HepG2 (cell line): ENCODE results near the gene CPEB4. TPM values are rescaled to one million over a fixed set of nuclear protein-coding genes. Genes with fewer than 3 reads are reported as not detected.

Experiments used
- ATAC-seq: fragments of 200-7000 bp; cut with Tn5 transposase; 3 replicates; pipeline ENCODE4 v1.9.1; 2020; ENCODE audit warnings: mild to moderate bottlenecking, moderate library complexity
- BruUV-seq: library from RNA; stranded (reverse); fragments of 400-500 nt; replicated peaks from 2 replicates; lab custom pipeline; 2021; lab: Mats Ljungman, UMichigan
- CTCF ChIA-PET: fragments of 300-600 bp; formaldehyde crosslinking; extraction: SDS; loops from one replicate; lab custom pipeline; 2021; ENCODE audit warnings: low total read pairs, inconsistent platforms, low intra/inter-chr PET ratio; lab: Yijun Ruan, JAX
- POLR2A ChIA-PET: fragments of 350-600 bp; sonication (Branson Sonifier 250); formaldehyde crosslinking; loops from one replicate; lab custom pipeline; 2020; ENCODE audit warnings: antibody characterized with exemption, inconsistent platforms; lab: Yijun Ruan, JAX
- DNase-seq: peaks from one replicate; pipeline ENCODE4 v3.0.0-alpha.2; 2015; ENCODE audit warnings: low spot score
- FAIRE-seq: peaks from 3 replicates; lab custom pipeline; 2011; peaks lifted over from hg19 to GRCh38; lab: Jason Lieb, UNC
- H2AFZ ChIP-seq: one replicate; pipeline ENCODE4 v1.6.1; 2011; ENCODE audit warnings: low read length, inconsistent platforms
- H3K27ac ChIP-seq: fragments of 300-600 bp; 3 replicates; pipeline ENCODE4 v1.8.0; 2011; ENCODE audit warnings: mixed run types, mild to moderate bottlenecking, mixed read lengths, low read length, inconsistent platforms; ENCODE audit not compliant: insufficient read depth; ENCODE audit errors: extremely low read length
- H3K27me3 ChIP-seq, 2 experiments: fragments of 200-600 bp in 1 of 2; 2 replicates in 1 of 2; 3 replicates in 1 of 2; pipeline versions ENCODE4 v1.6.0 to v1.8.0; 2011; ENCODE audit warnings: low read length in 2 of 2, mild to moderate bottlenecking in 2 of 2, moderate library complexity in 2 of 2, inconsistent platforms in 1 of 2; ENCODE audit not compliant: insufficient read depth in 2 of 2, control insufficient read depth in 1 of 2
- H3K36me3 ChIP-seq, 2 experiments: fragments of 200-600 bp in 1 of 2; replicated peaks in 1 of 2; 2 replicates in 1 of 2; 3 replicates in 1 of 2; pipeline versions ENCODE4 v1.5.1 to v1.8.0; 2011; ENCODE audit warnings: low read length in 2 of 2, inconsistent platforms in 1 of 2; ENCODE audit not compliant: insufficient read depth in 2 of 2, control insufficient read depth in 1 of 2
- H3K4me1 ChIP-seq: 2 replicates; pipeline ENCODE4 v1.5.1; 2012; ENCODE audit warnings: low read length, inconsistent platforms; ENCODE audit not compliant: insufficient read depth
- H3K4me2 ChIP-seq: 2 replicates; pipeline ENCODE4 v1.6.0; 2011; ENCODE audit warnings: low read depth, low read length, inconsistent platforms
- H3K4me3 ChIP-seq, 3 experiments: fragments of 200-600 bp in 1 of 3; sonication (generic), shearing (Covaris generic) in 1 of 3; replicated peaks in 1 of 3; 2 replicates each; pipeline ENCODE4 v1.5.1; 2011 to 2016; ENCODE audit warnings: low read length in 3 of 3, inconsistent platforms in 2 of 3, low read depth in 2 of 3, mild to moderate bottlenecking in 2 of 3, control low read depth in 1 of 3, mixed read lengths in 1 of 3; ENCODE audit not compliant: insufficient read depth in 1 of 3
- H3K79me2 ChIP-seq: one replicate; pipeline ENCODE4 v1.6.1; 2011; ENCODE audit warnings: low read length, inconsistent platforms; ENCODE audit not compliant: insufficient read depth
- H3K9ac ChIP-seq: 2 replicates; pipeline ENCODE4 v1.6.0; 2011; ENCODE audit warnings: mild to moderate bottlenecking, low read depth, low read length, inconsistent platforms; ENCODE audit not compliant: insufficient read depth
- H3K9me3 ChIP-seq: 2 replicates; pipeline ENCODE4 v1.5.1; 2012; ENCODE audit warnings: mild to moderate bottlenecking, low read length
- H4K20me1 ChIP-seq: 2 replicates; pipeline ENCODE4 v1.6.0; 2011; ENCODE audit warnings: inconsistent platforms, mild to moderate bottlenecking, low read length, moderate library complexity; ENCODE audit not compliant: insufficient read depth
- CREB1 ChIP-seq, 2 experiments: fragments of 450-650 bp in 1 of 2; IDR thresholded peaks; 2 replicates each; pipeline ENCODE4 v1.6.1; 2016 to 2017; ENCODE audit warnings: control low read depth in 1 of 2, mild to moderate bottlenecking in 1 of 2, missing compliant biosample characterization in 1 of 2, missing genetic modification characterization in 1 of 2
- FOXC1 ChIP-seq: sonication (generic); formaldehyde crosslinking; IDR thresholded peaks from 2 replicates; pipeline ENCODE4 v1.8.0; 2022; ENCODE audit warnings: mild to moderate bottlenecking, missing genetic modification reagents, borderline replicate concordance
- GFI1 ChIP-seq: sonication (generic); formaldehyde crosslinking; IDR thresholded peaks from 2 replicates; pipeline ENCODE4 v1.5.0; 2020; ENCODE audit warnings: missing genetic modification reagents, mild to moderate bottlenecking, borderline replicate concordance
- NAIF1 ChIP-seq: sonication (generic); formaldehyde crosslinking; IDR thresholded peaks from 2 replicates; pipeline ENCODE4 v1.5.0; 2020; ENCODE audit warnings: mild to moderate bottlenecking, missing genetic modification reagents, borderline replicate concordance
- NCOA1 ChIP-seq: sonication (generic); formaldehyde crosslinking; IDR thresholded peaks from 2 replicates; pipeline ENCODE4 v1.9.0; 2021; ENCODE audit warnings: missing genetic modification reagents
- RXRB ChIP-seq: IDR thresholded peaks from 2 replicates; pipeline ENCODE4 v1.6.1; 2016; ENCODE audit warnings: borderline replicate concordance, missing genetic modification reagents, missing compliant biosample characterization
- TBL1XR1 ChIP-seq: fragments of 150-350 bp; IDR thresholded peaks from 2 replicates; pipeline ENCODE4 v1.6.1; 2014; ENCODE audit warnings: borderline replicate concordance, low read length; ENCODE audit not compliant: partially characterized antibody
- TEAD2 ChIP-seq: sonication (generic); formaldehyde crosslinking; IDR thresholded peaks from 2 replicates; pipeline ENCODE4 v1.9.0; 2021; ENCODE audit warnings: missing genetic modification reagents
- ZKSCAN1 ChIP-seq: fragments of 150-350 bp; IDR thresholded peaks from 2 replicates; pipeline ENCODE4 v1.6.1; 2014; ENCODE audit warnings: low read length
- ZKSCAN5 ChIP-seq: sonication (generic); formaldehyde crosslinking; IDR thresholded peaks from 2 replicates; pipeline ENCODE4 v1.5.1; 2020; ENCODE audit warnings: mild to moderate bottlenecking, missing genetic modification reagents
- ZKSCAN8 ChIP-seq: IDR thresholded peaks from 2 replicates; pipeline ENCODE4 v1.6.1; 2016; ENCODE audit warnings: borderline replicate concordance, missing genetic modification reagents, missing compliant biosample characterization
- WGBS: methylation state at CpG from one replicate; pipeline ENCODE4 v1.1.6; 2017; ENCODE audit warnings: low lambda C conversion rate; 5-methylcytosine and 5-hydroxymethylcytosine counted together
- in situ Hi-C: cut with HindIII; loops from 2 replicates; pipeline ENCODE4 v1.10.0; 2017; ENCODE audit warnings: low pct_unique_long_range_greater_than_20kb; ENCODE audit not compliant: extremely low pct_ligation_motif_present
- intact Hi-C: fragments of 100-400 bp; cut with micrococcal nuclease; formaldehyde crosslinking; loops from one replicate; pipeline ENCODE4 v1.10.0; 2022; ENCODE audit not compliant: unreplicated experiment
- polyA plus RNA-seq, 8 experiments: library from polyadenylated mRNA; depleted of rRNA in 3 of 8; stranded (reverse) in 7 of 8; unstranded in 1 of 8; fragments of >200 nt; fragmentation: Illumina TruSeq in 4 of 8; extraction: Trizol in 4 of 8; gene quantifications; 2 replicates each; pipeline versions ENCODE4 v1.2.1 to v1.2.3, GENCODE V29; 2011 to 2016; ENCODE audit warnings: low read depth in 4 of 8, missing spikeins in 1 of 8, mixed read lengths in 1 of 8; ENCODE audit not compliant: insufficient read depth in 1 of 8
- total RNA-seq, 5 experiments: library from RNA; depleted of rRNA; stranded (reverse); fragments of >200 nt; fragmentation: Illumina TruSeq; extraction: Trizol; gene quantifications; 2 replicates each; pipeline ENCODE4 v1.2.3, GENCODE V29; 2016; ENCODE audit warnings: low read depth in 1 of 5
- TF ChIP-seq, protein P1 (sequence below): sonication (generic); formaldehyde crosslinking; IDR thresholded peaks from 2 replicates; pipeline ENCODE4 v1.4.0; 2020; ENCODE audit warnings: missing genetic modification reagents
- TF ChIP-seq, protein P2 (sequence below): sonication (generic); formaldehyde crosslinking; IDR thresholded peaks from 2 replicates; pipeline ENCODE4 v1.4.0; 2020; ENCODE audit warnings: missing genetic modification reagents
- TF ChIP-seq, protein P3 (sequence below): sonication (generic); formaldehyde crosslinking; conservative IDR thresholded peaks from 2 replicates; pipeline ENCODE4 v1.4.0; 2020; ENCODE audit warnings: missing genetic modification reagents

The CPEB4 gene
- total and polyA plus RNA-seq, 2 of the 13 experiments (the other 11 are each of a cell fraction or from before 2014, with no cell fraction given), result 7.7 to 26.7 TPM

DNA sequence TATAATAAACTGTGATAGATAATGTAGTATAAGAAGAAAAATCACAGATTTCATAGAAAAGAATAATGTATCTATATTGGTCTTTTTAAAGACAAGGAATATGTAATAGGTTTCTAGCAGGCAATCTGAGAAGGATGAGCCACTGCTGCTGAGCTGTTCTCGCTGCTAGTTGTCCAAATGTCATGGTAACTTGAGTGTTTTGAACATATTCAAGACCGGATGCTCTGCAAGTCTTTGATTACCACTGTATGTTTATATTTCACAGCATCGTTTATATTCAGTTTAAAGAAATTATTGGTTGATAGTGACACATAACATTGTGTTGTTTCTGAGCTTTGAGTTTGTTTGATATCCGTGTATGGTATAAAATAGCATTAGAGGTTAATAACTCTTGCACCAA, 110.4 kb downstream of the CPEB4 start (continued):
- TF ChIP-seq, protein P1, sequence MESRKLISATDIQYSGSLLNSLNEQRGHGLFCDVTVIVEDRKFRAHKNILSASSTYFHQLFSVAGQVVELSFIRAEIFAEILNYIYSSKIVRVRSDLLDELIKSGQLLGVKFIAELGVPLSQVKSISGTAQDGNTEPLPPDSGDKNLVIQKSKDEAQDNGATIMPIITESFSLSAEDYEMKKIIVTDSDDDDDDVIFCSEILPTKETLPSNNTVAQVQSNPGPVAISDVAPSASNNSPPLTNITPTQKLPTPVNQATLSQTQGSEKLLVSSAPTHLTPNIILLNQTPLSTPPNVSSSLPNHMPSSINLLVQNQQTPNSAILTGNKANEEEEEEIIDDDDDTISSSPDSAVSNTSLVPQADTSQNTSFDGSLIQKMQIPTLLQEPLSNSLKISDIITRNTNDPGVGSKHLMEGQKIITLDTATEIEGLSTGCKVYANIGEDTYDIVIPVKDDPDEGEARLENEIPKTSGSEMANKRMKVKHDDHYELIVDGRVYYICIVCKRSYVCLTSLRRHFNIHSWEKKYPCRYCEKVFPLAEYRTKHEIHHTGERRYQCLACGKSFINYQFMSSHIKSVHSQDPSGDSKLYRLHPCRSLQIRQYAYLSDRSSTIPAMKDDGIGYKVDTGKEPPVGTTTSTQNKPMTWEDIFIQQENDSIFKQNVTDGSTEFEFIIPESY (CRISPR knock-in tag), result no peak
- TF ChIP-seq, protein P2, sequence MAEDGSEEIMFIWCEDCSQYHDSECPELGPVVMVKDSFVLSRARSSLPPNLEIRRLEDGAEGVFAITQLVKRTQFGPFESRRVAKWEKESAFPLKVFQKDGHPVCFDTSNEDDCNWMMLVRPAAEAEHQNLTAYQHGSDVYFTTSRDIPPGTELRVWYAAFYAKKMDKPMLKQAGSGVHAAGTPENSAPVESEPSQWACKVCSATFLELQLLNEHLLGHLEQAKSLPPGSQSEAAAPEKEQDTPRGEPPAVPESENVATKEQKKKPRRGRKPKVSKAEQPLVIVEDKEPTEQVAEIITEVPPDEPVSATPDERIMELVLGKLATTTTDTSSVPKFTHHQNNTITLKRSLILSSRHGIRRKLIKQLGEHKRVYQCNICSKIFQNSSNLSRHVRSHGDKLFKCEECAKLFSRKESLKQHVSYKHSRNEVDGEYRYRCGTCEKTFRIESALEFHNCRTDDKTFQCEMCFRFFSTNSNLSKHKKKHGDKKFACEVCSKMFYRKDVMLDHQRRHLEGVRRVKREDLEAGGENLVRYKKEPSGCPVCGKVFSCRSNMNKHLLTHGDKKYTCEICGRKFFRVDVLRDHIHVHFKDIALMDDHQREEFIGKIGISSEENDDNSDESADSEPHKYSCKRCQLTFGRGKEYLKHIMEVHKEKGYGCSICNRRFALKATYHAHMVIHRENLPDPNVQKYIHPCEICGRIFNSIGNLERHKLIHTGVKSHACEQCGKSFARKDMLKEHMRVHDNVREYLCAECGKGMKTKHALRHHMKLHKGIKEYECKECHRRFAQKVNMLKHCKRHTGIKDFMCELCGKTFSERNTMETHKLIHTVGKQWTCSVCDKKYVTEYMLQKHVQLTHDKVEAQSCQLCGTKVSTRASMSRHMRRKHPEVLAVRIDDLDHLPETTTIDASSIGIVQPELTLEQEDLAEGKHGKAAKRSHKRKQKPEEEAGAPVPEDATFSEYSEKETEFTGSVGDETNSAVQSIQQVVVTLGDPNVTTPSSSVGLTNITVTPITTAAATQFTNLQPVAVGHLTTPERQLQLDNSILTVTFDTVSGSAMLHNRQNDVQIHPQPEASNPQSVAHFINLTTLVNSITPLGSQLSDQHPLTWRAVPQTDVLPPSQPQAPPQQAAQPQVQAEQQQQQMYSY (CRISPR knock-in tag), result no peak
- TF ChIP-seq CREB1 (IDR thresholded peaks at IDR 0.05) (no peak), CREB1 (CRISPR knock-in tag; IDR thresholded peaks at IDR 0.05) (no peak), ZKSCAN1 (no peak), NCOA1 (CRISPR knock-in tag) (no peak)

DNA sequence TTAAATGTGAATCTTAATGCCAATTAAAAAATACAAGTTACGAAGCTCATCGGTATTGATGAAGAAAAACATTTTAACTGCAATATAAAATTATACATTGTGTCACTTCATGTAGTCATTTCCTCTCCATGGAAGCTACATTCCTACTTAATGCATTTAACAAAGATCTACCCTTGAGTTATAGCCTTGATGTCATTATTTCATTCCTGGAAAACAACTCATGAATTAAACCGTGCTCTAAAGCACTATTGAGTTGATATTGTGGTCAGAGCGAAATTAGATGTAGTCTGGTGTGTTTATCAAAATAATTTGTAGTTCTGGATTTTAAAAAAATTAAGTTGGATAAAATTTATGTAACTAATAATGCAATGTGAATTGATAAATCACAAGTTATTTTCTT, 111.9 kb downstream of the CPEB4 start:
- H3K79me2 ChIP-seq, result no peaks in the 10 kb centered on the region
- no peak overlapping the region for H3K4me3 ChIP-seq
- BruUV-seq, result no TSS peak
- in situ Hi-C loops, result no loop called here
- H3K4me2 ChIP-seq, result no peak overlapping the region
- ChIA-PET CTCF (no interaction called here), POLR2A (no interaction called here)
- no peak for DNase-seq
- no peaks in the 10 kb centered on the region for H3K4me1 ChIP-seq
- H4K20me1 ChIP-seq, result no peaks in the 10 kb centered on the region
- WGBS, result 2% methylated on average over 4 of the region's 4 CpGs
- FAIRE-seq, result no peak
- H3K9ac ChIP-seq, result no peak overlapping the region
- no peak for ATAC-seq
- H3K27me3 ChIP-seq, result no peaks in the 10 kb centered on the region
- no peaks in the 10 kb centered on the region for H3K36me3 ChIP-seq
- no peaks in the 10 kb centered on the region for H3K9me3 ChIP-seq
- intact Hi-C loops, result no loop called here
- no peak overlapping the region for H2AFZ ChIP-seq
- no peak overlapping the region for H3K27ac ChIP-seq
- TF ChIP-seq FOXC1 (CRISPR knock-in tag), result no peak
- TF ChIP-seq ZKSCAN8 (CRISPR knock-in tag), result no peak
- TF ChIP-seq RXRB (CRISPR knock-in tag), result no peak
- TF ChIP-seq ZKSCAN5 (CRISPR knock-in tag), result no peak
- no peak for TF ChIP-seq GFI1 (CRISPR knock-in tag)
- no peak for TF ChIP-seq TEAD2 (CRISPR knock-in tag)
- TF ChIP-seq, protein P3, sequence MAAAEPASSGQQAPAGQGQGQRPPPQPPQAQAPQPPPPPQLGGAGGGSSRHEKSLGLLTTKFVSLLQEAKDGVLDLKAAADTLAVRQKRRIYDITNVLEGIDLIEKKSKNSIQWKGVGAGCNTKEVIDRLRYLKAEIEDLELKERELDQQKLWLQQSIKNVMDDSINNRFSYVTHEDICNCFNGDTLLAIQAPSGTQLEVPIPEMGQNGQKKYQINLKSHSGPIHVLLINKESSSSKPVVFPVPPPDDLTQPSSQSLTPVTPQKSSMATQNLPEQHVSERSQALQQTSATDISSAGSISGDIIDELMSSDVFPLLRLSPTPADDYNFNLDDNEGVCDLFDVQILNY (CRISPR knock-in tag), result no peak
- TF ChIP-seq NAIF1 (CRISPR knock-in tag), result no peak
- TF ChIP-seq TBL1XR1, result no peak
